HG02943 (cell line): ENCODE data around the gene PAPPA2.
"Not testable (repeated sequence)": the region's sequence is repeated elsewhere in the genome, so short reads cannot be mapped to it uniquely, and the experiment has no call there.

Experiments
- ATAC-seq: cut with Tn5 transposase; IDR thresholded peaks from one replicate; pipeline ENCODE4 v1.9.1; 2021; ENCODE audit warnings: mild to moderate bottlenecking, low read depth, moderate library complexity; ENCODE audit not compliant: unreplicated experiment

Gene PAPPA2

DNA sequence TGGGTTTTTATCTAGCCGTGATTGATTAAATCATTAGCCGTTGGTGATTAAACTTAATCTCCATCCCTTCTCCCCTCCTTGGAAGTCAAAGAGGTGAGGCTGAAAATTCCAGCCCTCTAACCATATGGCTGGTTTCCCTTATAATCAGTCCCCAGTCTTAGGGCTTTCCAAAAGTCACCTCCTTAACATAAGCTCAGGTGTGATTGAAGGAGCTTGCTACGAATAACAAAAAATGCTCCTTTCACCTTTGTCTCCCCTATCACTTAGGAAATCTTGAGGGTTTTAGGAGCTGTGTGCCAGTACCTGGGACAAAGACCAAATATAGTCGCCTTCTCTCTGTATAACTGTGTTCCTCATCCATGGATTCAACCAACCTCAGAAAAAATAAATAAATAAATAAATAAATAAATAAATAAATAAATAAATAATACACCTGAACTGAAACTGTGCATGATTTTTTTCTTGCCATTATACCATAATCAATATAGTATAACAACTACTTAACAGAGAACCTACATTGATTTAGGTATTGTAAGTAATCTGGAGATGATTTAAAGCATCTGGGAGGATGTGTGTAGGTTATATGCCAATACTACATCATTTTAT lies 82.2 kb downstream of the PAPPA2 start:
- ATAC-seq = no peak

- ATAC-seq = no peak
Observed at GRCh38 chr1:176546825-176547224, 83.8 kb downstream of the PAPPA2 start.

GRCh38 chr1:176551146-176551545 lies 88.2 kb downstream of the PAPPA2 start:
- no peak for ATAC-seq

GRCh38 chr1:176552217-176552991 lies 89.4 kb downstream of the PAPPA2 start:
- ATAC-seq = no peak

DNA sequence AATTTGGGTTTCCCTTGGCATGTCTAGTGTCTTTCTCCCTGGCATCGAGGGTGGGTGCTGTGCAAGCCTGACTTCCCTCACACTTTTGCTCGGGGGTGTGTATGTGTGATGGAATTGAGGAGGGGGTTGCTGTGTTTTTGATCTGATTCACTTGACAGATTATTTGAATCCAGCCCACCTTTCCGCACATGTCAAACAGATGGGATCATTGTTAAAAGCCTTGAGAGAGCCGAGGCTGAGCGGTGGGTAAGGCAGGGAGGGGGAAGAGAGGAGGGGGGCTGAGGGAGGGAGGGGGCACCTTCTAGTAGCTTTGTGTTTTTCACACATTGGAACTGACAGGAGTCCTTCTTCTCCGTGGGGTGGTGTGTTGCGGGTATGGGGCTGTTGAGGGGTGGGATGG lies 90.0 kb downstream of the PAPPA2 start:
- no peak for ATAC-seq

GRCh38 chr1:176556288-176556687 lies 93.3 kb downstream of the PAPPA2 start:
- ATAC-seq = no peak

DNA sequence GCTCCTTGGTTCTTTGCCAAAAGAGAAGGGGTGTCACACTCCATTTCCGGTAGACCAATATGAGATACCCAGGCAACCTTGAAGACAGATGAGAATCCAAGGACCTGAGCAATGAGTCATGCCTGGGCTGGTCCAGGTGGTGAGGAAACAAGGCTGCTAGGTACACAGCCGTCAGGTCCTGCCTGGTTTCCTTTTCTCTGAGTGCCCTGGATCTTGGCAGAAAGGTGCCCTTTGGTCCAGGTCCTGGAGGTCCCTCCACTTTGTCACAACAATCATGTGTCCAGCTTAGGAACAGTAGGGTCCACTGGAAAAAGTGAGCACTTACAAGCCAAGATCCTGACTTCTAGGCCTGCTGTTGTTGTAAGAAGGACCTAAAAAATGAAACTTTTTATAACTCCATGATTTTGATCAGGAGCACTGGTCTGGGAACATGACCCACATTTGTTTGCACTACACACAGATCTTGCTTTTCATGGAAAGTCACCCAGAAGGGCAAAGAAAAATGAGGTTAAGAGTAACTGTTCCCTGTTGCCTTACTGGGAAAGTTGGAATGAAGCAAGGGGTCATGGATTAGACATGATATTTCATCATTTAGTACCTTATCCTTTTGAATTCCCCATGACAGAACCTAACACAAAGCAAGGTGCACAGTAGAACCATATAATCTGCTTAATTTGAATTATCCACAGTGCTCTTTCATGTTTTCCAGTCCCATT lies 94.7 kb downstream of the PAPPA2 start:
- ATAC-seq = no peak

DNA sequence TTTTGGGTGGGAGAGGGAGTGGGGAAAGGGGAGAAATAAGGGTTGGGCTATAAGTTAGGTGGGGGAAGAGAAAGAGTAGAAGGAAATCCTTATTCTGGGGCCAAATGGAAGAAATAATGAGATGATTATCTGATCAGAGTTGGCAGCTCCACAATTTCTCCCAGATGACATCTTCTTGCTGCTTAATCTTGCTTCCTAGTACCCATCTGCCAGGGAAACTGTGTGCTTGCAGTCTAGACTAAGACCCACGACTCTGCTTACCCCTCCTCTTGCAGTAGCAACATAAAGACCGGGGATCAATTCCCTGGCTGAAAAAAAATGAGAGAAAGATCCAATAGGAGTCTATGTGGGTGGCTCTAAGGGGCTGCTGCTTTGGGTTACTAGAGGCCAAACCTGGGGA lies 95.6 kb downstream of the PAPPA2 start:
- no peak for ATAC-seq

GRCh38 chr1:176559474-176559873 lies 96.5 kb downstream of the PAPPA2 start:
- ATAC-seq = no peak

DNA sequence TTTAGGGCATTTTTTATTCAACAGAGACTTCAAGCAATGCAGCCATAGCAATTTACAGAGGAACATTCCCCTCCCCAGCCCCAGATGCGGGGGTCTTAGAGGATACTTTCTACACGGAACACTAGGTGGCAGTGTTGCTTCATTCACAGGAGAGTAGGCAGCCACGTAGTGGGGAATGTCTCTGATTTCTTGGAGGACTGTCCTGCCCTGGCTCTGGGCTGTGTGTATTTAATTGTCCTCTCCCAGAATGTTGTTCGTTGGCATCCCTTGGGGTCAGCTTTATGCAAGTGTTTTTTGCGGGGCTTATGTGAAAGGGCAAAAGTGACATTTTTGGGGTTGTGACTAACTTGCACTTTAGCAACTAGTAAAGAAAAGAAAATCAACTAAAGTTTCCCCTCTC lies 96.9 kb downstream of the PAPPA2 start:
- no peak for ATAC-seq

GRCh38 chr1:176560681-176561080 lies 97.7 kb downstream of the PAPPA2 start:
- no peak for ATAC-seq

- not testable (repeated sequence) for ATAC-seq
Observed at GRCh38 chr1:176561761-176562160, 98.8 kb downstream of the PAPPA2 start.

- no peak for ATAC-seq
Observed at GRCh38 chr1:176566004-176566975, 103.3 kb downstream of the PAPPA2 start.

DNA sequence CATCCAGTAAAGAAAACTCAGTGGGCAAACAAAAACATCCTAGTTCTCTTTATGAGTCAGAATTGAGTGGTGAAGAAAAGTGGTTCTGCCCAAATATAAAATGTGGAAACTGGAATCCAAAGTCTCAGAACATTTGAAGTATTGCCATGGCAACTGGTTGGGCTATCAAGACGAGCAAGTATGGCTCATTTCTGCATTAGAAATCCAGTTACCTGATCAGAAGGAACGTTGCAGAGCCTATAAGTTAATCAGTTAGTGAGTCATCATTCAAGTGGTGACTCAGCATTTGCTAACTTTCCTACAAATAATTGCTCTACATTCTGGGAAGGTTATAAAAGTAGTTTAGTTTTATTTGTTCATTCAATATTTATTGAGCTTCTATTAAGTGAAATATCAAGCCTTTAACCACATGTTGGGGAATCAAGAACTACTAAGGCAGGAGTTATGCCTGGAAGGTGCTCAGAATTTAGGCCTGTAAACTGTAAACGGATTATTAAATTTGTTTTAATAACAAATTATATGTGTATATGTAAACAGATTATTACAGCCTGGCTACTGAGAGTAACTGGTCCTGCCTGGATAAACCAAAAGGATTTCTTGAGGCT lies 104.3 kb downstream of the PAPPA2 start:
- no peak for ATAC-seq

GRCh38 chr1:176568185-176568584 lies 105.2 kb downstream of the PAPPA2 start:
- ATAC-seq = no peak

DNA sequence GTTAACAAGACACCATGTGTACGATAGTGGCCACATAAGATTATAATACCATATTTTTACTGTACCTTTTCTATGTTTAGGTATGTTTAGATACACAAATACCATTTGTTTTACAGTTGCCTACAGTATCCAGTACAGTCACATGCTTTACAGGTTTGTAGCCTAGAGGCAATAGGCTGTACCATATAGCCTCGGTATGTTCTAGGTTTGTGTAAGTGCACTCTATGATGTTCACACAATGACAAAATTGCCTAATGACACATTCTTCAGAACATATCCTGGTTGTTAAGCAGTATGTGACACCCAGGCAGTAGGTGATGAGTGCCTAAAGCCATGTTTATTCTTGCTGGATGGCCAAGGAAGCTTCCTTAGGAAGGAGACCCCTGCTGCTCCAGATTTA lies 111.8 kb downstream of the PAPPA2 start:
- ATAC-seq = no peak

DNA sequence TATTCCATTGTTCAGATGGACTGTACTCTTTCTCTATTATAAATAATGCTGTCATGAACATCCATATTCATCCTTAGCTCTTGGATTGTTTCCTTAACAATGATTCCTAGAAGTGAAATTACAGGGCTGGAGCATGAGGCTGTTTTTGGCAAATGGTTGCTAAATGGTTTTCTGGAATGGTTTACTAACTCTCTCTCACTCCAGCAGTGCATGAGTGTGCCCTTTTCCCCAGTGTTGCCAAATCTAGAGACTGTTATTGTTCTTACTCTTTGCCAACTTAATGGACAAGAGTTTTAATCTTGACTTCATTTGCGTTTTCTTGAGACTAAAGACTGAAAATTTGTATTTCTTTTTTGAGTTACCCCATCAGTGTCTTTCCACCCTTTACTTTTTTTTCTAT lies 113.0 kb downstream of the PAPPA2 start:
- ATAC-seq = no peak

- ATAC-seq = no peak
Observed at GRCh38 chr1:176576670-176577069, 113.7 kb downstream of the PAPPA2 start.

DNA sequence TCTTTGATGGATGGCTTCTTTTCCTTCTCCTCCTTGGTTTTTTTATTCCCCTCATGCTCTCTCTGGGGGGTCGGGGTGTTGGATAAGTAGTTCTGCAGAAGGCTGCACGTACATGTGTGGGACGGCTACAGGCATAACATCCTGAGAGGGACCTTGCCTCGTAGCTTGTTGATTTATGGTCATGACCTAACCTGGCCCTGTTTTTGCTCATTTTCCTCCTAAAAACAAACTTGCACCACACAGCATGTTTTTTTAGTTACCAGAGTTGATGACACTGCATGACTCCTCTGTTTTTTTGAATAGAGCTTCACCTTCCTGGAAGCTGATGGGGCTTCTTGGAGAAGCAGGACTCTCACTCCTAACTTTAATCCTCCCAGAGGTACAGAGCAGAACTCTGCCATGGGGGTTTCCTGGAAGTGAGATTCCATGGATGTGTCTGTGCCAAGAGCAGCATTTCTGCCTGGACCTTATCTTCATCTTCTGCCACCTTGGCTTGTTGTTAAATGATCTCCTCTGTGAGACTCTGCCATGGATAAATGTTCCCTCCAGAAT lies 114.7 kb downstream of the PAPPA2 start:
- ATAC-seq = no peak

GRCh38 chr1:176579087-176579486 lies 116.1 kb downstream of the PAPPA2 start:
- ATAC-seq = no peak
